IMR-90 (cell line): ENCODE data around the gene DMD.

Experiments used
- CHD1 ChIP-seq: IDR thresholded peaks from 2 replicates; pipeline ENCODE4 v1.6.1; 2012; ENCODE audit warnings: low read depth, low read length, improper control_type of control experiment
- CTCF ChIP-seq: conservative IDR thresholded peaks from 2 replicates; pipeline ENCODE4 v1.5.1; 2012; ENCODE audit warnings: mild to moderate bottlenecking, low read depth, low read length, improper control_type of control experiment
- ELK1 ChIP-seq: fragments of 150-350 bp; IDR thresholded peaks from 2 replicates; pipeline ENCODE4 v1.6.1; 2016; ENCODE audit warnings: low read depth, mild to moderate bottlenecking, low read length, moderate library complexity, borderline replicate concordance
- FOS ChIP-seq: fragments of 150-350 bp; IDR thresholded peaks from 2 replicates; pipeline ENCODE4 v1.6.1; 2016; ENCODE audit warnings: low read depth, low read length
- MAFK ChIP-seq: IDR thresholded peaks from 2 replicates; pipeline ENCODE4 v1.6.1; 2012; ENCODE audit warnings: low read depth, low read length, improper control_type of control experiment
- MAZ ChIP-seq: IDR thresholded peaks from 2 replicates; pipeline ENCODE4 v1.6.1; 2012; ENCODE audit warnings: low read depth, mild to moderate bottlenecking, low read length, improper control_type of control experiment, moderate library complexity, borderline replicate concordance
- MXI1 ChIP-seq: IDR thresholded peaks from 2 replicates; pipeline ENCODE4 v1.6.1; 2012; ENCODE audit warnings: low read depth, mild to moderate bottlenecking, low read length, moderate library complexity, borderline replicate concordance
- NFE2L2 ChIP-seq: fragments of 150-350 bp; IDR thresholded peaks from 2 replicates; pipeline ENCODE4 v1.6.1; 2016; ENCODE audit warnings: low read depth, mild to moderate bottlenecking, low read length
- POLR2A ChIP-seq: IDR thresholded peaks from 2 replicates; pipeline ENCODE4 v1.6.1; 2012; ENCODE audit warnings: mild to moderate bottlenecking, low read depth, low read length
- RAD21 ChIP-seq: IDR thresholded peaks from 2 replicates; pipeline ENCODE4 v1.6.1; 2012; ENCODE audit warnings: low read length, improper control_type of control experiment
- RCOR1 ChIP-seq: IDR thresholded peaks from 2 replicates; pipeline ENCODE4 v1.6.1; 2012; ENCODE audit warnings: mild to moderate bottlenecking, low read length, improper control_type of control experiment; ENCODE audit not compliant: insufficient replicate concordance
- RFX5 ChIP-seq: IDR thresholded peaks from 2 replicates; pipeline ENCODE4 v1.8.0; 2012; ENCODE audit warnings: low read depth, mild to moderate bottlenecking, low read length, moderate library complexity
- SMC3 ChIP-seq: fragments of 150-350 bp; IDR thresholded peaks from 2 replicates; pipeline ENCODE4 v1.6.1; 2016; ENCODE audit warnings: low read depth, mild to moderate bottlenecking, antibody characterized with exemption, low read length, moderate library complexity
- USF2 ChIP-seq: fragments of 150-350 bp; IDR thresholded peaks from 2 replicates; pipeline ENCODE4 v1.6.1; 2017; ENCODE audit warnings: mild to moderate bottlenecking, antibody characterized with exemption, low read length, low read depth

GRCh38 chrX:32155044-32155638, 1056.2 kb downstream of the DMD start:
- TF ChIP-seq CTCF (no peak), RAD21 (no peak), ELK1 (no peak), SMC3 (no peak), USF2 (no peak), POLR2A (no peak), MAFK (no peak), MXI1 (no peak), RFX5 (no peak), RCOR1 (no peak), CHD1 (no peak), MAZ (no peak), FOS (no peak), NFE2L2 (no peak)
